Keratinocyte (primary cell): ENCODE results near the gene GSK3A.

Source experiments
- CTCF ChIP-seq, 3 experiments: IDR thresholded peaks in 1 of 3; conservative IDR thresholded peaks in 1 of 3; optimal IDR thresholded peaks in 1 of 3; 2 replicates in 2 of 3; 3 replicates in 1 of 3; pipeline versions ENCODE3 to v1.5.1; 2011; ENCODE audit warnings: low read length in 3 of 3, mild to moderate bottlenecking in 3 of 3, moderate library complexity in 2 of 3, control low read depth in 1 of 3, inconsistent platforms in 1 of 3; ENCODE audit not compliant: insufficient read depth in 2 of 3; ENCODE audit errors: extremely low read depth in 1 of 3
- EZH2 ChIP-seq: IDR thresholded peaks from one replicate; pipeline ENCODE4 v1.6.1; 2012; ENCODE audit warnings: inconsistent platforms, mild to moderate bottlenecking, low read length, moderate library complexity

GRCh38 chr19:42251572-42252358, 9.4 kb upstream of the GSK3A start:
- TF ChIP-seq CTCF (optimal IDR thresholded peaks at IDR 0.05 in 1 of 3, IDR thresholded peaks at IDR 0.05 in 1 of 3, conservative IDR thresholded peaks at IDR 0.05 in 1 of 3; ENCODE audit: extremely low read depth in 1 of 3, insufficient read depth in 2 of 3, low read length in 3 of 3): no peak
- TF ChIP-seq EZH2: no peak
